GM21825 (cell line): ENCODE measurements around the gene SLC22A12.
"Not testable (repeated sequence)": the region's sequence is repeated elsewhere in the genome, so short reads cannot be mapped to it uniquely, and the experiment has no call there.

Source experiments
- ATAC-seq: cut with Tn5 transposase; IDR thresholded peaks from one replicate; pipeline ENCODE4 v1.9.1; 2021; ENCODE audit warnings: mild to moderate bottlenecking, moderate library complexity; ENCODE audit not compliant: unreplicated experiment

Gene SLC22A12

DNA sequence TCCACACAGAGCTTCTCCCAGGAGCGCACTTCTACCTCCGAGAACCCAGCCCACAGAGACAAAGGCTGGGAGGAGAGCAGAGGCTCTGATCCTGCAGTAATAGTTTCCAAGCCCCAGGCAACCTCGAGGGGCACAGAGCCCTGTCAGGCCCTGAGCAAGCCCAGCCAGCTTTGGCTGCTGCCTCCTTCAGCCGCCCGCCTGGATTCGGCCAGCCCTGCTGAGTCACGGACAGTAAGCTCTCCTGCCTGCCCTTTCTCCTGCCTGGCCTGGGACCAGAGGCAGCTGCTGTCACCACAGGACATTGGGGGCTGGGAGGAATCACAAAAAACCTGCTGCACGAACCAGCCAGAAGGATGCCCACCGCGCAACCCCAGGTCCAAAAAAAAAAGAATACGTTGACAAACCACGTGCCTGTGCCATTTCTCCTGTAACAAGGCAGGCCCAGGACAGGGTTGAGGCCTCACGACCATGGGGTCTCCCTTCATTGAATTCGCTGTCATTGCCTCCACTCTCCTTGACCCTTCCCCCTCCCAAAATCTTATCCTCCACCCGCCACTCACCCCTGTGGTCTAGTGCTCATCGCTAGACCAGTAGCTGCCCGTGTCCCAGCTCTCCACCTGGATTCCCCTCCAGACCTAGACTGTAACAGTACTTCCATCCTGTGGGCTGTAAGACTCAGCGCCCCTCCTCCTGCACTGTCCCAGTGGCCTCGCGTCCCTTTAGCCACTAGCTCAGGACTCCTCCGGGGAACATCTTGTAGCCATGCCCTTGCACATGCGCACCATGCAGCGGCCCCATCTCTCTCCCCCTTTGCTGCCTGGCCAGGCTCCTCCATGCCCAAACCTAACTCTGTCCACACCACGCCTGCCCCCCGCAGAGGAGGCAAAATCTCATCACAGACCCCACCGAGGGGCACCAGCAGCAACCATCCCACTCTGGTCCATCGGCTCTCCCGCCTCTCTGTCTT lies 7.4 kb upstream of the SLC22A12 start:
- no peak for ATAC-seq

DNA sequence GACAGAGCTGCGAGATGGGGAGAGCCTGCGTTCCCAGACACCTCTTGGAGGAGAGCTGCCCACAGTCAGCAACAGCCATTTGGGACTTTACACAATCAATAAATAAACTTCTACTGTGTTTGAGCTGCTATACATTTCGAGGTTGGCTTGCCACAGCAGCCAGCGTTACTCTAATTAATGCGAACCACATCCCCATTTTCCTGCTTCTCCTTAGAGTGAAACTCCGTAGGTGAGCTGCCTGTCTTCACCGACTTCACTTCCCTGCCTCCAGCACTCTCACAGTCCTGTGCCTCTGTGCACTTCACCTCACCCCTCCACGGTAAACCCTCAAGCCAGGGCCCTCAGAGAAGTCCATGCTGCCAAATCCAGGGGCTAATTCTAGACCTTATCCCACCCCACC lies 5.9 kb upstream of the SLC22A12 start:
- no peak for ATAC-seq

GRCh38 chr11:64586366-64586765 lies 4.7 kb upstream of the SLC22A12 start:
- ATAC-seq = no peak

DNA sequence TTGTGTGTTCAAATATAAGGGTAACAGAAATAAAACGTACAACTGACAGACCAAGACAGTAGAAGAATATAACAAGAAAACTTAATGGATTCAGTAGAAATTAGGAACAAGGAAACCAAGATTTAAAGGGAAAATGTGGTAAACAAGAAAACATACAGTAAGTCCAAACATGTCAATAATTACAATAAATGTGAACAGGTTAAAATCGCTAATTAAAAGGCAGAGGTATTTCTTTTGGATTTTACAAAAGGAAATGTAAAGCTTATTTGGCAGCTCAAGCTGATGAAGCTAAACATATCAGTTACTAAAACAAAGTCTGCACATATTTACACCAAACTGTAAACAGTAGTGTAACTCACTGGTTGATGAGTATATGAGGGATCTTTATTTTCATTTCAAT lies 2.3 kb upstream of the SLC22A12 start:
- no peak for ATAC-seq

GRCh38 chr11:64591257-64592233 lies 525 bp downstream of the SLC22A12 start:
- ATAC-seq = no peak

GRCh38 chr11:64592234-64592615 lies 1.2 kb downstream of the SLC22A12 start:
- no peak for ATAC-seq

DNA sequence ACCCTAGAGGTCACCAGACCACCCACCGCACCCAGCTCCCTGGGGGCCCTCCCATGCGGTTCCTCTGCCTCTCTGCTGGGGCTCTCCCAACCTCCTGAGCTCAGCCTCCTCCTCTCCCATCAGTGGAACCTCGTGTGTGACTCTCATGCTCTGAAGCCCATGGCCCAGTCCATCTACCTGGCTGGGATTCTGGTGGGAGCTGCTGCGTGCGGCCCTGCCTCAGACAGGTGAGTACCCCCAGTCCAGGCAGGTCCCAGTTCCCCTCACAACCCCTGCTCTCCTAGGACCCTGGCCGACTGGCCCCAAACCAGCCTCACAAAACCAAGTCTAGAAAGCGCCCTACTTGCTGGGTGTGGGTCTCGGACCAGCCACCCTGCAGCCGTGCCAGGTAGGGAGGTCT lies 1.6 kb downstream of the SLC22A12 start:
- no peak for ATAC-seq

- ATAC-seq = no peak
Measured at GRCh38 chr11:64593156-64594105, 2.4 kb downstream of the SLC22A12 start.

- no peak for ATAC-seq
Measured at GRCh38 chr11:64594159-64594939, 3.3 kb downstream of the SLC22A12 start.

- not testable (repeated sequence) for ATAC-seq
Measured at GRCh38 chr11:64595922-64596321, 4.9 kb downstream of the SLC22A12 start.

DNA sequence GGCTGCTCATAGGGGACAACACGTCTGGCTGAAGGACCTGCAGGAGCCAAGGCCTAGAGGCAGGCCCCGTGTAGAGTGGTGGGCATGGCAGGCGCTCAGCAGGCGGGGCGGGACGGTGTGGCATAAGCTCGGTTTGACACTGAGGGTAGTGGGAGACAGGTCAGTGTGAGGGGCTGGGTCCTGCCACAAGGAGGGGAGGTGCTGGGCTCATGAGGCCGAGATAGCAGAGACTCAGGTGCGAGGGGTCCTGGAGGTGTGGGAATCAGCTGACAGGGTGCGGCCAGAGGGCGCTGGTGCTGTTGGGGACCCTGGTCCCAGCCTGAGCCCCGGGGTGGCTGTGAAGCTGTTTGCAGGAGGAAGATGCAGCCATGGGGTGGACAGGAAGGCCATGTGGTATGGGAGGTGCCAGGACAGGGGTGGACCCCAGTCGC lies 6.7 kb downstream of the SLC22A12 start:
- no peak for ATAC-seq

GRCh38 chr11:64598106-64598796 lies 7.2 kb downstream of the SLC22A12 start:
- ATAC-seq = no peak

- ATAC-seq = no peak
Measured at GRCh38 chr11:64598797-64599697, 8.0 kb downstream of the SLC22A12 start.

DNA sequence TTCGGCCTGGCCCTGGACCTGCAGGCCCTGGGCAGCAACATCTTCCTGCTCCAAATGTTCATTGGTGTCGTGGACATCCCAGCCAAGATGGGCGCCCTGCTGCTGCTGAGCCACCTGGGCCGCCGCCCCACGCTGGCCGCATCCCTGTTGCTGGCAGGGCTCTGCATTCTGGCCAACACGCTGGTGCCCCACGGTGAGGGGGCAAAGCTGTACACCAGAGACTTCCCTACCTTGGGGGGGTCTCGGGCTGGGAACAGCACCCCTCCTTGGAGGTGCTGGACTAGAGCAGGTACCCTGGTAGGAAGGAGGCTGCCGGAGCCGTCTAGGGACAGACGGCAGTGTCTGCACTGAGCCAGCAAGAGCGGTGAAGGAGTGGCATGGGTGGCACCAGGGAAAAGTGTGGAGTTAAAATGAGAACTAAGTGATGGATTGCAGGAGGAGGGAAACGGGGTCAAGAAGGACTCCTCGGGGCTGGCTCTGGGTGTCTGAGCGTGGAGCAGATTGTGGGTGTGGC lies 8.7 kb downstream of the SLC22A12 start:
- no peak for ATAC-seq

DNA sequence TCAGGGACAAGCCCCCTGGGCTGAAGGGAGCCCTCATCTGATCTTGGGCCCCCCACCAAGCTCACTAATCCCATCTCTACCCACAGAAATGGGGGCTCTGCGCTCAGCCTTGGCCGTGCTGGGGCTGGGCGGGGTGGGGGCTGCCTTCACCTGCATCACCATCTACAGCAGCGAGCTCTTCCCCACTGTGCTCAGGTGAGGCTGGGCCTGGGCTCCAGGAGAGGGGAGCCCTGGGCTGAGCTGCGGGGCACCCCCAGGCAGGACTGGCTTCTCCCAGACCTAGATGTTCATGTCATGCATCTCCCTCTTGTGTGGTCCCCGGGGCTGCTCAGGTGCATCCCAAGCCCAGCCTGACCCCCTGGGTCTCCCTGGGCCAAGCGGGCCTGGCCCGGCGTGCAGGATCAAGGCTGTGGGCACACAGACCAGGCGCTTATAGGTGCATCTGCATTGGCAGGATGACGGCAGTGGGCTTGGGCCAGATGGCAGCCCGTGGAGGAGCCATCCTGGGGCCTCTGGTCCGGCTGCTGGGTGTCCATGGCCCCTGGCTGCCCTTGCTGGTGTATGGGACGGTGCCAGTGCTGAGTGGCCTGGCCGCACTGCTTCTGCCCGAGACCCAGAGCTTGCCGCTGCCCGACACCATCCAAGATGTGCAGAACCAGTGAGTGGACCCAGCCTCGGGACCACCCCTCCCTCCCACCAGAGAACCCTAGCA lies 9.4 kb downstream of the SLC22A12 start:
- ATAC-seq = no peak

DNA sequence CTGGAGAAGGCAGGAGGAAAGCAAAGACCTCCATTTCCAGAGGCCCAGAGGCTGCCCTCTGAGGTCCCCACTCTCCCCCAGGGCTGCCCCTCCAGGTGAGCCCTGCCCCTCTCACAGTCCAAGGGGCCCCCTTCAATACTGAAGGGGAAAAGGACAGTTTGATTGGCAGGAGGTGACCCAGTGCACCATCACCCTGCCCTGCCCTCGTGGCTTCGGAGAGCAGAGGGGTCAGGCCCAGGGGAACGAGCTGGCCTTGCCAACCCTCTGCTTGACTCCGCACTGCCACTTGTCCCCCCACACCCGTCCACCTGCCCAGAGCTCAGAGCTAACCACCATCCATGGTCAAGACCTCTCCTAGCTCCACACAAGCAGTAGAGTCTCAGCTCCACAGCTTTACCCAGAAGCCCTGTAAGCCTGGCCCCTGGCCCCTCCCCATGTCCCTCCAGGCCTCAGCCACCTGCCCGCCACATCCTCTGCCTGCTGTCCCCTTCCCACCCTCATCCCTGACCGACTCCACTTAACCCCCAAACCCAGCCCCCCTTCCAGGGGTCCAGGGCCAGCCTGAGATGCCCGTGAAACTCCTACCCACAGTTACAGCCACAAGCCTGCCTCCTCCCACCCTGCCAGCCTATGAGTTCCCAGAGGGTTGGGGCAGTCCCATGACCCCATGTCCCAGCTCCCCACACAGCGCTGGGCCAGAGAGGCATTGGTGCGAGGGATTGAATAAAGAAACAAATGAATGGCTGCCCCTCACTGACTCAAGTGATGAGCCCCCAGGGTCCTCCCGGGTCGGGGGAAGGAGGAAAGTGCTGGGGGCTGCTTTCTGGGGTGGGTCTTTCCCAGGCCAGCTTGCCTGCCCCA lies 10.8 kb downstream of the SLC22A12 start:
- ATAC-seq = no peak
